Measurements from ENCODE around the gene A2M.

The A2M gene

GRCh38 chr12:9098115-9098452, 17.6 kb downstream of the A2M start:
- DNase-seq: no peak

- no peak for DNase-seq
Observed at GRCh38 chr12:9096563-9097176, 19.0 kb downstream of the A2M start.

GRCh38 chr12:9095322-9095721, 20.4 kb downstream of the A2M start:
- DNase-seq: no peak

- DNase-seq: no peak
Observed at GRCh38 chr12:9094512-9095206, 21.1 kb downstream of the A2M start.

- no peak for DNase-seq
Observed at GRCh38 chr12:9091891-9092598, 23.7 kb downstream of the A2M start.

GRCh38 chr12:9090220-9090619, 25.5 kb downstream of the A2M start:
- DNase-seq: no peak

- no peak for DNase-seq
Observed at GRCh38 chr12:9087087-9087835, 28.5 kb downstream of the A2M start.

GRCh38 chr12:9086087-9086486, 29.6 kb downstream of the A2M start:
- no peak for DNase-seq

- no peak for DNase-seq
Observed at GRCh38 chr12:9084417-9084816, 31.3 kb downstream of the A2M start.

- DNase-seq: no peak
Observed at GRCh38 chr12:9083793-9084192, 31.9 kb downstream of the A2M start.

- no peak for DNase-seq
Observed at GRCh38 chr12:9081667-9082427, 33.9 kb downstream of the A2M start.

- no peak for DNase-seq
Observed at GRCh38 chr12:9079883-9080675, 35.6 kb downstream of the A2M start.

- no peak for DNase-seq
Observed at GRCh38 chr12:9079082-9079481, 36.6 kb downstream of the A2M start.

GRCh38 chr12:9077152-9078031, 38.3 kb downstream of the A2M start:
- DNase-seq: no peak

- no peak for DNase-seq
Observed at GRCh38 chr12:9076733-9077132, 39.0 kb downstream of the A2M start.

GRCh38 chr12:9075138-9075535, 40.6 kb downstream of the A2M start:
- DNase-seq: no peak

- no peak for DNase-seq
Observed at GRCh38 chr12:9074484-9075137, 41.1 kb downstream of the A2M start.

GRCh38 chr12:9073076-9073475, 42.6 kb downstream of the A2M start:
- no peak for DNase-seq

- DNase-seq: no peak
Observed at GRCh38 chr12:9072481-9073038, 43.2 kb downstream of the A2M start.

- DNase-seq: no peak
Observed at GRCh38 chr12:9071969-9072368, 43.8 kb downstream of the A2M start.
